Right kidney (tissue), 1 donor: ENCODE data around the gene MPHOSPH8.
"Not testable (repeated sequence)": the region's sequence is repeated elsewhere in the genome, so short reads cannot be mapped to it uniquely, and the experiment has no call there.

ENCODE experiments used
- DNase-seq: peaks from one replicate; pipeline ENCODE4 v3.0.0-alpha.2; 2016

Gene MPHOSPH8

GRCh38 chr13:19618977-19619376 is 14.5 kb upstream of the MPHOSPH8 start:
- no peak for DNase-seq

GRCh38 chr13:19622193-19622592 is 11.3 kb upstream of the MPHOSPH8 start:
- no peak for DNase-seq

- DNase-seq, result no peak
Observed at GRCh38 chr13:19624265-19624664, 9.2 kb upstream of the MPHOSPH8 start.

- no peak for DNase-seq
Observed at GRCh38 chr13:19632915-19633478, 462 bp upstream of the MPHOSPH8 start.

GRCh38 chr13:19634256-19634740 is 839 bp downstream of the MPHOSPH8 start:
- no peak for DNase-seq

- DNase-seq, result not testable (repeated sequence)
Observed at GRCh38 chr13:19635926-19636325, 2.5 kb downstream of the MPHOSPH8 start.

GRCh38 chr13:19643652-19644051 is 10.2 kb downstream of the MPHOSPH8 start:
- DNase-seq, result no peak

- no peak for DNase-seq
Observed at GRCh38 chr13:19645000-19645399, 11.5 kb downstream of the MPHOSPH8 start.

GRCh38 chr13:19646063-19646462 is 12.6 kb downstream of the MPHOSPH8 start:
- DNase-seq, result no peak

- DNase-seq, result no peak
Observed at GRCh38 chr13:19650742-19651141, 17.3 kb downstream of the MPHOSPH8 start.

- no peak for DNase-seq
Observed at GRCh38 chr13:19657872-19658591, 24.6 kb downstream of the MPHOSPH8 start.

GRCh38 chr13:19658831-19659230 is 25.4 kb downstream of the MPHOSPH8 start:
- DNase-seq, result no peak

GRCh38 chr13:19661126-19661525 is 27.7 kb downstream of the MPHOSPH8 start:
- no peak for DNase-seq

GRCh38 chr13:19661561-19661960 is 28.1 kb downstream of the MPHOSPH8 start:
- DNase-seq, result no peak

- no peak for DNase-seq
Observed at GRCh38 chr13:19663416-19663979, 30.0 kb downstream of the MPHOSPH8 start.

- DNase-seq, result no peak
Observed at GRCh38 chr13:19664481-19665230, 31.2 kb downstream of the MPHOSPH8 start.

GRCh38 chr13:19665427-19665859 is 32.0 kb downstream of the MPHOSPH8 start:
- no peak for DNase-seq

- no peak for DNase-seq
Observed at GRCh38 chr13:19668778-19669177, 35.3 kb downstream of the MPHOSPH8 start.

- DNase-seq, result no peak
Observed at GRCh38 chr13:19670147-19670546, 36.7 kb downstream of the MPHOSPH8 start.

GRCh38 chr13:19672990-19673389 is 39.5 kb downstream of the MPHOSPH8 start:
- DNase-seq, result no peak

GRCh38 chr13:19673473-19674430 is 40.3 kb downstream of the MPHOSPH8 start:
- DNase-seq, result no peak

- no peak for DNase-seq
Observed at GRCh38 chr13:19674898-19675297, 41.4 kb downstream of the MPHOSPH8 start.
